Coronary artery (tissue), 2 donors: ENCODE measurements around the gene NFE2L3.

ENCODE experiments used
- DNase-seq: peaks from one replicate; pipeline ENCODE4 v3.0.0-alpha.2; 2017; ENCODE audit warnings: low spot score
- H3K27ac ChIP-seq, 2 donors: fragments of 200-600 bp; sonication (generic); one replicate each; pipeline ENCODE4 v1.5.1; 2016 to 2019
- H3K4me3 ChIP-seq: fragments of 200-600 bp; sonication (generic); 2 replicates; pipeline ENCODE4 v1.5.1; 2016; ENCODE audit warnings: mild to moderate bottlenecking, moderate library complexity
- TF ChIP-seq, protein P1 (sequence below): fragments of 200-600 bp; sonication (generic); IDR thresholded peaks from one replicate; pipeline ENCODE4 v1.5.1; 2019; ENCODE audit warnings: antibody characterized with exemption

The NFE2L3 gene

DNA sequence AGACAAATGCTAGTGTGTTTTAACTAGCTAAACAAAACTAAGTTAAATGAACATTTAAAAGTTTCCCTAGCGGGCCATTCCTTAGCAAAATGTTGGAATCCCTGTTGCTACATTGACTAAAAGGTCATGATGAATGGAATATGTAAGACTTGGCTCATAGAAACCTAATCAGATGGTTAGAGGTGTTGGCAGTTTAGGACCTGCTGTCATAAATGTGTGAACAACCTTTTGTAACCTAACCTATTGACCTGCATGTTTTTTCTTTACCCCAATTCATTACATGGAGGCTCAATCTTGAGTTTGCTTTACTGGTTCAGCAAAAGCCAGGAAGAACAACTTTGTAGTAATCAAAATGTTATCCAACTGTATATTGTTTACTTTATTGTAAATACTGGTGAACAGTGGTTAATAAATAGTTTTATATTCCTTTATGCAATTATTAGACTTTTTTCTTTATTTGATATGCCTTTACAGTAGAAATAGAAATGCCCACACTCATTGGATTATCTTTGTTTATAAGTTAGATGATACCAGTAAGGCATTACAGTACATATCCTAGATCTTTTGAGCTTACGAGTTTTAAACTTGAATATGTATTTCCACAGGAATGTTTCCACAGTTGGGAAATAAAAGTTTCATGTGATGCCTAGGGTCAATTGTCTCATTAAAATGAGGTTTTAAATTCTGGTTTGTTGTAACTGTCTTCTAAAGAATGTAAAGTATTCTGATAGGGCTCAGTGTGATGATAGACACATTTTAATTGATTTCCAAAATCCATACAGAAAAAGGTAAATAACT is 61.1 kb downstream of the NFE2L3 start:
- TF ChIP-seq, protein P1, sequence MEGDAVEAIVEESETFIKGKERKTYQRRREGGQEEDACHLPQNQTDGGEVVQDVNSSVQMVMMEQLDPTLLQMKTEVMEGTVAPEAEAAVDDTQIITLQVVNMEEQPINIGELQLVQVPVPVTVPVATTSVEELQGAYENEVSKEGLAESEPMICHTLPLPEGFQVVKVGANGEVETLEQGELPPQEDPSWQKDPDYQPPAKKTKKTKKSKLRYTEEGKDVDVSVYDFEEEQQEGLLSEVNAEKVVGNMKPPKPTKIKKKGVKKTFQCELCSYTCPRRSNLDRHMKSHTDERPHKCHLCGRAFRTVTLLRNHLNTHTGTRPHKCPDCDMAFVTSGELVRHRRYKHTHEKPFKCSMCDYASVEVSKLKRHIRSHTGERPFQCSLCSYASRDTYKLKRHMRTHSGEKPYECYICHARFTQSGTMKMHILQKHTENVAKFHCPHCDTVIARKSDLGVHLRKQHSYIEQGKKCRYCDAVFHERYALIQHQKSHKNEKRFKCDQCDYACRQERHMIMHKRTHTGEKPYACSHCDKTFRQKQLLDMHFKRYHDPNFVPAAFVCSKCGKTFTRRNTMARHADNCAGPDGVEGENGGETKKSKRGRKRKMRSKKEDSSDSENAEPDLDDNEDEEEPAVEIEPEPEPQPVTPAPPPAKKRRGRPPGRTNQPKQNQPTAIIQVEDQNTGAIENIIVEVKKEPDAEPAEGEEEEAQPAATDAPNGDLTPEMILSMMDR, result no peak
- H3K4me3 ChIP-seq, result no peak overlapping the region
- DNase-seq, result no peak
- no peak overlapping the region for H3K27ac ChIP-seq

DNA sequence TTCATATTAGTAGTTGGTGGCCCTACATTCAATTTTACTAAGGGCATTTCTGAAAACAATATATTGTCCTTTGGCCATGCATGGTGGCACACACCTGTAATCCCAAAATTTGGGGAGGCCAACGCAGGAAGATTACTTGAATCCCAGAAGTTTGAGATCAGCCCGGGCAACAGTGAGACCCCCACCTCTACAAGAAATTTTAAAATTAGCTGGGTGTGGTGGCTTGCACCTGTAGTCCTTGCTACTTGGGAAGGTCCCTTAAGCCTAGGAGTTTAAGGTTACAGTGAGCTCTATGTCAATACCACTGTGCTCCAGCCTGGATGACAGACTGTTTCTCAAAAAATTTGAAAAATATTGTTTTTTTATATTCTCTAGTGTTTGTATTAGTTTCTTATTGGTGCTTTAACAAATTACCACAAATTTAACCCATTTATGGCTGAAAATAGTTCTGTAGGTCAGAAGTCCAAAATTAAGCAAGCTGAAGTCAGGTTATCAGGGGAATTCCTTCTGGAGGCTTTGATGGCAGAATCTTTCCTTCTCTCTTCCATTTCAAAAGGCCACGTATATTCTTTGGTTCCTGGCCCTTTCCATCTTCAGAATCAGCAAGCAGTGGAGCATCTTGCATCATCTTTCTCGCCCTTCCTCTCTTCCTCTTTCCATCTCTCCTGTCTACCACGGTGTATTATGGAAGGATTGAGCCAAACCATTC is 62.0 kb downstream of the NFE2L3 start:
- TF ChIP-seq, protein P1, result no peak
- DNase-seq, result no peak
- Histone ChIP-seq H3K27ac (no peak overlapping the region), H3K4me3 (no peak overlapping the region)

DNA sequence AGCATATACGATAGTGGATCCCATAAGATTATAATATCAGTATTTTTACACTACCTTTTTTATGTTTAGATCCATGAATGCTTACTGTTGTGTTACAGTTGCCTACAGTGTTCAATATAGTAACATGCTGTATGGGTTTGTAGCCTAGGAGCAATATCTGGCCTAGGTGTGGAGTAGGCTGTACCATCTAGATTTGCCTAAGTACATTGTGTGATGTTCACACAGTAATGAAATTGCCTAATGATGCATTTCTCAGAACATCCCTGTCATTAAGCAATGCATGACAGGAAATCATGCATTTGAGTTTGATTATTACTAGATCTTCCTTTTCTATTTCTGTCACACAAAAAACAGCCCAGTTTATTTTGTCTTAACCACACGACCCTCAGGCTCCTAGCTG is 64.1 kb downstream of the NFE2L3 start:
- TF ChIP-seq, protein P1, result no peak
- H3K27ac ChIP-seq, result no peak overlapping the region
- no peak for DNase-seq
- no peak overlapping the region for H3K4me3 ChIP-seq

DNA sequence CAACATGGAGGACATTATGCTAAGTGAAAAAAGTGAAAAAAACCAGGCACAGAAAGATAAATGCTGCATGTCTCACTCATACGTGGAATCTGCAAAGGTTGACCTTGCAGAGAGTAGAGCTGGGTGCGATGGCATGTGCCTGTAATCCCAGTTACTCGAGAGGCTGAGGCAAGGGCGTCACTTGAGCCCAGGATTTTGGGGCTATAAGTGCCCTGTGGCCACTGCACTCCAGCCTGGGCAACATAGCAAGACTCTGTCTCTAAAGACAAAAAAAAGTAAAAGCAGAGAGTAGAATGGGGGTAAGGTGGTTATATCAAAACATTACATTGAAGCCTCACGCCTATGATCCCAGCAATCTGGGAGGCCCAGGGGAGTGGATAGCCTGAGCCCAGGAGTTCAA is 72.4 kb downstream of the NFE2L3 start:
- TF ChIP-seq, protein P1, result no peak
- no peak overlapping the region for H3K4me3 ChIP-seq
- no peak for DNase-seq
- no peak overlapping the region for H3K27ac ChIP-seq

DNA sequence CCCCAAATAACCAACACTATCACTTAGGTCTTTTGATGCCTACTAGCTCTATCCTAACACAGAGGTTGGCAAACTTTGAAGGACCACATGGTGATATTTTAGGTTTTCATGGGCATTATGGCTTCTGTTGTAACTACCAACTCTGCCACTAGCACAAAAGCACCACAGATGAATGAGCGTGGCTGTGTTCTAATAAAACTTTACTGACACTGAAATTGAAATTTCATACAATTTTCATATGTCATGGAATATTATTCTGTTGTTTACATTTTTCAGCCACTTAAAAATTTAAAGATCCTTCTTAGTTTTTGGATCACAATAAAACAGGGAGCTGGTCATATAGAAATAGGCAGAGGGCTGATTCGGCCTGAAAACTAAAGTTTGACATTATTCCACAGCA is 76.0 kb downstream of the NFE2L3 start:
- TF ChIP-seq, protein P1, result no peak

DNA sequence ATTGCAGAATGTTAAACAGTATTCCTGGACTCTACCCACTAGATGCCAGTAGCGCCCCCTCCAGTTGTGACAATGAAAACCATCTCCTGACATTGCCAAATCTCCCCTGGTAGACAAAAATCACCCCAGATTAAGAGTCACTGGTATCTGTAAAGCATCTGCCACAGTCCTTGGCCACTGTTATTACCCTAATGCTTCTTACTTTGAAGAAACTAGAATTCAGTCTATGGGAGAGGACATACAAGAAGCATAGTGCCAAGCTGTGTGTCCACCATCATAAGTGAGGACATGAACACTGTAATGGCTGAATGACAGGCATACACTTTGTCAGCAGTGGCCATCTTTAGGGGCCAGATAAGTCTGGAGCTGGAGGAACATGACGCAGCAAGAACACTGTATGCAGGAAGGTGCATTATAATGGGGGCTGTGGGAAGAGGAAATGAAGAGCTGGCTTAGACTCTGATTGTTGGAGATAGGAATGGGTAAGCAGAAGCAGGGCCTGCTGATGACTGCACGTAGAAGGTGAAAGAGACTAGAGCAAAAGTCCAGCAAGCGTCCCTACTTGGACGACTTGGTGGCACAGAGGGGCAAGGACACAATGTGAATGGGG is 82.0 kb downstream of the NFE2L3 start:
- DNase-seq, result no peak
- no peak overlapping the region for H3K4me3 ChIP-seq
- TF ChIP-seq, protein P1, result no peak

More for the DNA sequence above, 76.0 kb downstream of the NFE2L3 start:
- H3K4me3 ChIP-seq, result no peak overlapping the region
- no peak for DNase-seq
- no peak overlapping the region for H3K27ac ChIP-seq

More for the DNA sequence above, 82.0 kb downstream of the NFE2L3 start:
- H3K27ac ChIP-seq, result no peak overlapping the region
